ENCODE data around the gene CHRNE.
"Not testable (repeated sequence)": the region's sequence is repeated elsewhere in the genome, so short reads cannot be mapped to it uniquely, and the experiment has no call there.

The CHRNE gene

GRCh38 chr17:4936436-4936835 is 33.5 kb upstream of the CHRNE start:
- no peak for DNase-seq (ENCODE audit: low spot score in 2 of 2)
- peaks cover 62% of the 10 kb centered on the region for H3K4me1 Mint-ChIP-seq
- H3K36me3 Mint-ChIP-seq (ENCODE audit: insufficient read depth), result peaks cover 30% of the 10 kb centered on the region
- H3K27ac Mint-ChIP-seq (ENCODE audit: low read depth), result no peak overlapping the region
- H3K27me3 Mint-ChIP-seq, result no peaks in the 10 kb centered on the region
- ATAC-seq (replicated peaks; ENCODE audit: extremely low read depth, poor library complexity, severe bottlenecking), result no peak
- H3K4me3 Mint-ChIP-seq, result no peak overlapping the region
- H3K9me3 Mint-ChIP-seq, result no peaks in the 10 kb centered on the region

GRCh38 chr17:4935650-4936049 is 32.8 kb upstream of the CHRNE start:
- ATAC-seq (replicated peaks; ENCODE audit: extremely low read depth, poor library complexity, severe bottlenecking), result no peak
- H3K27me3 Mint-ChIP-seq, result no peaks in the 10 kb centered on the region
- no peak overlapping the region for H3K27ac Mint-ChIP-seq (ENCODE audit: low read depth)

GRCh38 chr17:4934173-4934979 is 31.5 kb upstream of the CHRNE start:
- H3K4me3 Mint-ChIP-seq, result peak overlapping the region; percentile 51
- peak overlapping the region; percentile 89 for H3K27ac Mint-ChIP-seq (ENCODE audit: low read depth)
- peaks cover 57% of the 10 kb centered on the region for H3K4me1 Mint-ChIP-seq
- DNase-seq (ENCODE audit: low spot score in 2 of 2) (no peak), ATAC-seq (replicated peaks; ENCODE audit: extremely low read depth, poor library complexity, severe bottlenecking) (no peak)
- H3K9me3 Mint-ChIP-seq, result no peaks in the 10 kb centered on the region
- H3K36me3 Mint-ChIP-seq (ENCODE audit: insufficient read depth), result peaks cover 13% of the 10 kb centered on the region
- H3K27me3 Mint-ChIP-seq, result no peaks in the 10 kb centered on the region

More at GRCh38 chr17:4935650-4936049, 32.8 kb upstream of the CHRNE start:
- DNase-seq (ENCODE audit: low spot score in 2 of 2), result no peak
- peaks cover 23% of the 10 kb centered on the region for H3K36me3 Mint-ChIP-seq (ENCODE audit: insufficient read depth)
- no peaks in the 10 kb centered on the region for H3K9me3 Mint-ChIP-seq
- H3K4me3 Mint-ChIP-seq, result no peak overlapping the region
- H3K4me1 Mint-ChIP-seq, result peaks cover 58% of the 10 kb centered on the region

- H3K4me1 Mint-ChIP-seq, result peaks cover 49% of the 10 kb centered on the region
Observed at GRCh38 chr17:4933646-4934045, 30.7 kb upstream of the CHRNE start.

GRCh38 chr17:4932756-4933155 is 29.9 kb upstream of the CHRNE start:
- Mint-ChIP-seq H3K27me3 (no peaks in the 10 kb centered on the region), H3K4me1 (peaks cover 44% of the 10 kb centered on the region), H3K36me3 (ENCODE audit: insufficient read depth) (peaks cover 11% of the 10 kb centered on the region), H3K9me3 (no peaks in the 10 kb centered on the region), H3K4me3 (no peak overlapping the region), H3K27ac (ENCODE audit: low read depth) (no peak overlapping the region)
- no peak for DNase-seq (ENCODE audit: low spot score in 2 of 2)
- ATAC-seq (replicated peaks; ENCODE audit: extremely low read depth, poor library complexity, severe bottlenecking), result no peak

More at GRCh38 chr17:4933646-4934045, 30.7 kb upstream of the CHRNE start:
- Mint-ChIP-seq H3K27ac (ENCODE audit: low read depth) (peak overlapping the region; percentile 89), H3K9me3 (no peaks in the 10 kb centered on the region), H3K36me3 (ENCODE audit: insufficient read depth) (peaks cover 9% of the 10 kb centered on the region), H3K4me3 (peak overlapping the region; percentile 51), H3K27me3 (no peaks in the 10 kb centered on the region)
- ATAC-seq (replicated peaks; ENCODE audit: extremely low read depth, poor library complexity, severe bottlenecking), result no peak
- no peak for DNase-seq (ENCODE audit: low spot score in 2 of 2)

- Mint-ChIP-seq H3K36me3 (ENCODE audit: insufficient read depth) (peaks cover 11% of the 10 kb centered on the region), H3K27ac (ENCODE audit: low read depth) (peak within 1 kb of the TSS; percentile 89)
Observed at GRCh38 chr17:4931963-4932362, 29.1 kb upstream of the CHRNE start, which contains the start of gene GP1BA. TSS of gene GP1BA (plus strand) at chr17:4932277. CDS start at chr17:4932605, 328 bp downstream.

GRCh38 chr17:4928881-4929280 is 26.0 kb upstream of the CHRNE start:
- peaks cover 3% of the 10 kb centered on the region for H3K36me3 Mint-ChIP-seq (ENCODE audit: insufficient read depth)
- no peaks in the 10 kb centered on the region for H3K9me3 Mint-ChIP-seq
- ATAC-seq (replicated peaks; ENCODE audit: extremely low read depth, poor library complexity, severe bottlenecking) (no peak), DNase-seq (ENCODE audit: low spot score in 2 of 2) (no peak)
- H3K27ac Mint-ChIP-seq (ENCODE audit: low read depth), result no peak overlapping the region
- H3K27me3 Mint-ChIP-seq, result no peaks in the 10 kb centered on the region
- H3K4me1 Mint-ChIP-seq, result peaks cover 20% of the 10 kb centered on the region
- no peak overlapping the region for H3K4me3 Mint-ChIP-seq

More at GRCh38 chr17:4931963-4932362, 29.1 kb upstream of the CHRNE start, which contains the start of gene GP1BA:
- H3K27me3 Mint-ChIP-seq, result no peaks in the 10 kb centered on the region
- ATAC-seq (replicated peaks; ENCODE audit: extremely low read depth, poor library complexity, severe bottlenecking), result no peak
- H3K9me3 Mint-ChIP-seq, result no peaks in the 10 kb centered on the region
- H3K4me3 Mint-ChIP-seq, result no peak within 1 kb of the TSS
- H3K4me1 Mint-ChIP-seq, result peaks cover 39% of the 10 kb centered on the region
- no peak for DNase-seq (ENCODE audit: low spot score in 2 of 2)

GRCh38 chr17:4926577-4927335 is 23.9 kb upstream of the CHRNE start:
- not testable (repeated sequence) for H3K27ac Mint-ChIP-seq (ENCODE audit: low read depth); H3K4me1 Mint-ChIP-seq; H3K9me3 Mint-ChIP-seq; H3K36me3 Mint-ChIP-seq (ENCODE audit: insufficient read depth); H3K4me3 Mint-ChIP-seq; DNase-seq (ENCODE audit: low spot score in 2 of 2); H3K27me3 Mint-ChIP-seq; ATAC-seq (replicated peaks; ENCODE audit: extremely low read depth, poor library complexity, severe bottlenecking)

- Mint-ChIP-seq H3K4me1 (no peaks in the 10 kb centered on the region), H3K4me3 (no peak overlapping the region), H3K9me3 (no peaks in the 10 kb centered on the region), H3K27me3 (no peaks in the 10 kb centered on the region), H3K27ac (ENCODE audit: low read depth) (no peak overlapping the region), H3K36me3 (ENCODE audit: insufficient read depth) (no peaks in the 10 kb centered on the region)
- ATAC-seq (replicated peaks; ENCODE audit: extremely low read depth, poor library complexity, severe bottlenecking), result no peak
- no peak for DNase-seq (ENCODE audit: low spot score in 2 of 2)
Observed at GRCh38 chr17:4921320-4921719, 18.4 kb upstream of the CHRNE start.

GRCh38 chr17:4920351-4921048 is 17.6 kb upstream of the CHRNE start:
- Mint-ChIP-seq H3K9me3 (no peaks in the 10 kb centered on the region), H3K27me3 (no peaks in the 10 kb centered on the region), H3K4me1 (no peaks in the 10 kb centered on the region), H3K4me3 (no peak overlapping the region), H3K27ac (ENCODE audit: low read depth) (no peak overlapping the region), H3K36me3 (ENCODE audit: insufficient read depth) (no peaks in the 10 kb centered on the region)
- DNase-seq (ENCODE audit: low spot score in 2 of 2), result no peak
- ATAC-seq (replicated peaks; ENCODE audit: extremely low read depth, poor library complexity, severe bottlenecking), result no peak

GRCh38 chr17:4919511-4920047 is 16.7 kb upstream of the CHRNE start:
- no peak for DNase-seq (ENCODE audit: low spot score in 2 of 2)
- H3K27ac Mint-ChIP-seq (ENCODE audit: low read depth), result no peak overlapping the region
- H3K4me1 Mint-ChIP-seq, result no peaks in the 10 kb centered on the region
- H3K27me3 Mint-ChIP-seq, result no peaks in the 10 kb centered on the region
- no peaks in the 10 kb centered on the region for H3K9me3 Mint-ChIP-seq
- no peak overlapping the region for H3K4me3 Mint-ChIP-seq
- no peak for ATAC-seq (replicated peaks; ENCODE audit: extremely low read depth, poor library complexity, severe bottlenecking)
- H3K36me3 Mint-ChIP-seq (ENCODE audit: insufficient read depth), result no peaks in the 10 kb centered on the region

- H3K4me1 Mint-ChIP-seq; H3K4me3 Mint-ChIP-seq; H3K9me3 Mint-ChIP-seq; H3K36me3 Mint-ChIP-seq (ENCODE audit: insufficient read depth); DNase-seq (ENCODE audit: low spot score in 2 of 2); H3K27ac Mint-ChIP-seq (ENCODE audit: low read depth); H3K27me3 Mint-ChIP-seq; ATAC-seq (replicated peaks; ENCODE audit: extremely low read depth, poor library complexity, severe bottlenecking): not testable (repeated sequence)
Observed at GRCh38 chr17:4914551-4914950, 11.7 kb upstream of the CHRNE start.
